GM18873 (cell line): ENCODE data around the gene CST6.
"Not testable (repeated sequence)": the region's sequence is repeated elsewhere in the genome, so short reads cannot be mapped to it uniquely, and the experiment has no call there.

Experiments
- ATAC-seq: cut with Tn5 transposase; IDR thresholded peaks from one replicate; pipeline ENCODE4 v1.9.1; 2021; ENCODE audit warnings: mild to moderate bottlenecking, moderate library complexity, moderate number of reproducible peaks; ENCODE audit not compliant: unreplicated experiment, low FRiP score

CST6 gene

DNA sequence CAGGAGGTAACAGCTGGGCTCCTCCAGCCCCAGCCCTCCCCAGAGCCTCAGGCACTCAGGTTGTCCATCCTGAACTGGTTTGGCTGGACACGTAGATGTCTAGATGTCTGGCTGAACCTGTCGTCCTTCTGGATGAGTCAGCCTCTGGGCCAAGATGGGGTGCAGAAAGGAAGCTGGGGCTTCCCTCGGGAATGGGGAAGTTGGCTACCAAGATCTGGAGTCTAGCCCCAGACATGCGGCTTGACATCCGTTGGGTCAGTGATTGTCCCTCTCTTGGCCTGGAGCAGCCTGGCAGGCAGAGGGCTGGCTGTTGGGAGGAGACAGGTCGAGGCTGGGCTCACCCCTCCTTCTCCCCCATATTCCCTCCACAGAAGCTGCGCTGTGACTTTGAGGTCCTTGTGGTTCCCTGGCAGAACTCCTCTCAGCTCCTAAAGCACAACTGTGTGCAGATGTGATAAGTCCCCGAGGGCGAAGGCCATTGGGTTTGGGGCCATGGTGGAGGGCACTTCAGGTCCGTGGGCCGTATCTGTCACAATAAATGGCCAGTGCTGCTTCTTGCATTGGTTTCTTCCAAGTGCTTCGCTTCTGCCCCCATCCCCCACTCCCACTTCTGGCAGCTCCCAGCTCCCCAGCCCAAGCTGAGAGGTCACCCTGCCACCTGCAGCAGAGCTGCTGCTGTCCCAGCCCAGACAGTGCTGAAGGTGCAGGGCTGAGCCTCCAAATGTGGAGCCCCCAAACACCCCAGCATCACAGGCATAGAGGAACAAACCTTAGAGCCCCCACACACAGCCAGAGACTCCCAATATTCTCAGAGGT is 1.3 kb downstream of the CST6 start:
- no peak for ATAC-seq

DNA sequence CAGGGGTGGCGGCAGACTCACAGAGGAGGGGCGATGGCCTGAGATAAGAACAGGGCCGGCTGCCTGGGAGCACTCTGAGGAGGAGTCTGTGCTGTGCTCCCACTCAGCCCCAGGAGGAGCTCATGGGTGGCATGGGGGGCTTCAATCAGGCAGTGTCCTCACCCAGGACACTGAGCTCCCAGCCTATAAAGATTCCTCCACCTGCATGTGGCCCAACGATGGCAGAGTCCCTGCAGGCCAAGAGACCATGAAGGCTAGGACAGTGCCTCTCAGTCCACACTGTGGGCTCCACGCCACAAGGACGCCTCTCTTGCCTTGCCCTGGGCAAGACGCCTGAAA is 1.9 kb downstream of the CST6 start:
- ATAC-seq = no peak

DNA sequence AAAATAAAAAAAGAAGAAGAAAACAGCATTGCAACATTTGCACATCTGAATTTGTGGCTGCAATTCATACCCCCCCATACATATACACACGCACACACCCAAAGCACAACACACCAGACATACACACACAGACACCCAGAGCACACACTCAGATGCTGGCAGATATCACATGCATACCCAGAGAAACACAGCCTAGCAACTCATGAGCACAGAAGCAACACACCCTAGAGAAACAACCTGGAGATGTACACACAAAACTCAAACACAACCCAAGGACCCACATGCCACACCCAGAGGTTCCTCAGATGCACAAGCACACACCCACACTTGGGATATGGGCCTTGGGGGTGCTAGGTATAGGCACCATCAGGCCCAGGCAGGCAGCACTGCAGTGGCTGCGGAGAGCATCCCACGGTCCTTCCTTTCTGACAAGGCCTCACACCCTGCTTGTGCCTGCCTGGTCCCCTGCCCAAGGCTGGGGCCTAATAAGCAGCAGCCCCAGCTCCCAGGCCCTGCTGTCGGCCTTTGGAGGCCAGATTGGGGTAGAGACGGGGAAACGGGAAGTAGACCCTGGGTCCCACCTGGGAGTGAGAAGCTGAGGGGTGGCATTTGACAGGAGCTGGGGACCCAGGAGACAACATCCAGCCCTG is 3.1 kb downstream of the CST6 start:
- ATAC-seq = no peak

DNA sequence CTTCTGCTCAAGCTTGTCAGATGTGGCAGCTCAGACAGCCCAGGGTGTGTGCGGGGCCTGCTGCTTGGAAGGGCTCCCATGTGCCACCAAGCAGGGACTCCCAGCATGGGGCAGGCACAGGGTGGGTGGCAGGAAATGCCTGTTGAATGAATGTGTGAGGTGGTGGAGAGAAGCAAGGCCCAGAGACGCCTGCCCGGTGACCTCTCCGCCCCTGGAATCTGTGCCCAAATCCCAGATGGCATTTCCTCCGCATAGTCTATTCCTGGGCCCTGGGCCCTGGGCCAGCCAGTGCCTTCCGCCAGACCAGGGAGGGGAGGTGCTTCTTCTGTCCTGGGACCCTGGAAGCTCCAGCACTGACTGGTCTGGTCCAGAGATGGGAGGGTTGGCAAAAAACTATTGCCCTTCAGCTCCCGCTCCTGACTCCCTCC is 3.7 kb downstream of the CST6 start:
- no peak for ATAC-seq

- no peak for ATAC-seq
Observed at GRCh38 chr11:66015936-66016792, 4.4 kb downstream of the CST6 start.

DNA sequence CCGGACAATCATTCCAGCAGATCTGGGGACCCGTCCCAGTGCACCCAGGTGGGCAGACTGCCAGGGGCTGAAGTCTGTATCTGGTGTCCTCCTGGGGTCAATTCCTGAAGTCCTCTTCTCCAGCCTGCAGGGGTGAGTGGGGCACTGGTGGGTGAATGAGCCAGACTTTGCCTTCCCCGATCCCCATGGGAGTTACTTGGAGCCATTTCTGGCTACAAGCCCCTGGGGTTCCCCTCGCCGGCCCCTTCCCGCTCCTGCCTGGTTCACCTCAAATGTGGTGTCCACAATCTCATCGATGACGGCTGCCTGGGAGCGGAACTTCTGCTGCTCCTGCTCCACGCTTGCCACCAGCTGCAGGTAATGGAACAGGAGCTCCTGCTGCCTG is 5.0 kb downstream of the CST6 start:
- ATAC-seq = no peak

- ATAC-seq = no peak
Observed at GRCh38 chr11:66017321-66017720, 5.5 kb downstream of the CST6 start.

DNA sequence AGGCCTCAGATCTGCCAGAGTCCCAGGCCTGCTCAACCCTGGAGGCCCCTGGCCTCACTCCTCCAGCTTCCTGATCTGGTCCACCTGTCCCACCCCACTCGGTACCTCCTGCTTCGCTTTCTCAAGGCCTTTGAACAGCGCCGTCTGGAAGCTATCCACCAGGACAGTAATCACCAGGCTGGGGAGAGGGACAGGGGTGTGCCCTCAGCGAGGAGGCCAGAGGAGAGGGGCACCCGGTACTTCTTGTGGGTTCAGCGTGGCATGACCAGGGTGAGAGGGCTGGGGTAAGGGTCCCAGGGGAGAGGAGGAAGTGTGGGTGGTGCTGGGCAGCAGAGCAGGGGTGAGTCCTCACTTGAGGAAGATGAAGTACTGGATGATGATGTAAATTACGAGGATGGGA is 8.4 kb downstream of the CST6 start:
- no peak for ATAC-seq

- ATAC-seq = no peak
Observed at GRCh38 chr11:66020618-66021357, 9.0 kb downstream of the CST6 start.

DNA sequence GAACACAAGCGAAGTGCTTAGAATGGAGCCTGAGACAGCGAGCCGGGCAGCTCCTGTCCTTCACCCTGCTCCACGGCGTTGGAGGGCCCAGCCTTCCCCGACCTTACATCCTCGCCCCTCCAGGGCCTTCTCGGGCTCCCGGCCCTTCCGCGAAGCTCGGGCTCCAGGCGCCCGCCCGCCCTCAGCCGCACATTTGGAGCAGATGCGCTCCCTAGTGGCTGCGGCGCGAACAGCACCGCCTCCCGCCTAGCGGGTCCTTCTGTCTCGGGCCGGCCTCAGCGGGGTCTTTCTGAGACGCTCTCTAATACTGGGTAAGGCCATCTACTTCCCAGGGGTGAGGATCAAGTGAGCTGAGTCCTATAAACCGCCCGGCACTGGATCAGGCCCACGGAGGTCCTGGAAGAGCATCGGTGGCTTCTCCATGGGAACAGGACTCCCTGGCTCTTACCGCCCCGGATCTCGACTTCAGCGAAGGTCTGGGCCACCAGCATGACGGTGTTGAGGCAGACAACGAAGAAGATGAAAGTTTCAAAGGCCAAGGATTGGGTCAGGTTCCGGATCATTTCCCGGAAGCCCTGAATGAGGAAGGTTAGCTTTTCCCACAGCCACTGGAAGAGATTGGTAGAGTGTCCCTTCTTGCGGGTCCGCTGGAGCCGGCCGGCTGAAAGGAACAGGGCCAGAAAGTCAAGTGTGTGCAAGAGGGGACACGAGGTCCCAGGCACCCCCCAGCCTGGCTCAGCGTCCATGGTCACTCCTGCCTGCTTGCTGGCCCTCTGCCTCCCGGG is 10.8 kb downstream of the CST6 start:
- no peak for ATAC-seq

DNA sequence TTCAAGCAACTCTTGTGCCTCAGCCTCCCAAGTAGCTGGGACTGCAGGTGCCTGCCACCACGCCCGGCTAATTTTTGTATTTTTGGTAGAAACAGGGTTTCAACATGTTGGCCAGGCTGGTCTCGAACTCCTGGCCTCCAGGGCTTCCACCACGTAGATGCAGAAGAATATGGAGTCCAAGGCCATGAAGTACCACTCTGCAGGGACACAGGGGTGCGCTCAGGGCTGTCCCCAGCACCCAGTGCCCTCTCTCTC is 11.3 kb downstream of the CST6 start:
- not testable (repeated sequence) for ATAC-seq

- no peak for ATAC-seq
Observed at GRCh38 chr11:66026017-66026529, 14.3 kb downstream of the CST6 start, which contains the start of gene CATSPER1. CATSPER1 (minus strand) TSS chr11:66026479; CDS start chr11:66026379, 100 bp downstream.

DNA sequence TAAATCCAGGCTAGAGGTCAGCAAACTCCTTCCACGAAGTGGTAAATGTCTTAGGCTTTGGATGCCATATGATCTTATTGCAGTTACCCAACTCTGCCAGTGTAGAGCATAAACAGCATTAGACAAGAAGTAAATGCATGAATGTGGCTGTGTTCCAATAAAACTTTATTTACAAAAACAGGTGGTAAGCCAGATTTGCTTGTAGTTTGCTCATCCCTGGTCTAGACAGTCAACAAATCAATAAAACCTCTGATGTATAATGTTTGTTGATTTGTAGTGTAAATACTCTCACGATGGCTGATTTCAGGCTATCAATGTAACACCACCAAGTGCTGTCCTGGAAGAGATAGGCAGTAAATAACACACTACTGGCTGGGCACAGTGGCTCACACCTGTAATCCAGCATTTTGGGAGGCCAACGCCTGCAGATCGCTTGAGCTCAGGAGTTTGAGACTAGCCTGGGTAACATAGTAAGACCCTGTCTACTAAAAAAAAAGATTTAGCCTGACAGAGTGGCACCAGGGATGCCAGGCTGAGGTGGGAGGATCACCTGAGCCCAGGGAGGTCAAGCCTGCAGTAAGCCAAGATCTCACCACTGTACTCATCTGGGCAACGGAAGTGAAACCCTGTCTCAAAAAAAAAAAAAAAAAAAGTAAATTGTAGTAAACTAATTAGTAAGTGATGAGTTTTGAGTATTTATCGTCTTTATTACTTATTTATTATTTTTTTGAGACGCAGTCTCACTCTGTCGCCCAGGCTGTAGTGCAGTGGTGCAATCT is 21.3 kb downstream of the CST6 start:
- no peak for ATAC-seq

DNA sequence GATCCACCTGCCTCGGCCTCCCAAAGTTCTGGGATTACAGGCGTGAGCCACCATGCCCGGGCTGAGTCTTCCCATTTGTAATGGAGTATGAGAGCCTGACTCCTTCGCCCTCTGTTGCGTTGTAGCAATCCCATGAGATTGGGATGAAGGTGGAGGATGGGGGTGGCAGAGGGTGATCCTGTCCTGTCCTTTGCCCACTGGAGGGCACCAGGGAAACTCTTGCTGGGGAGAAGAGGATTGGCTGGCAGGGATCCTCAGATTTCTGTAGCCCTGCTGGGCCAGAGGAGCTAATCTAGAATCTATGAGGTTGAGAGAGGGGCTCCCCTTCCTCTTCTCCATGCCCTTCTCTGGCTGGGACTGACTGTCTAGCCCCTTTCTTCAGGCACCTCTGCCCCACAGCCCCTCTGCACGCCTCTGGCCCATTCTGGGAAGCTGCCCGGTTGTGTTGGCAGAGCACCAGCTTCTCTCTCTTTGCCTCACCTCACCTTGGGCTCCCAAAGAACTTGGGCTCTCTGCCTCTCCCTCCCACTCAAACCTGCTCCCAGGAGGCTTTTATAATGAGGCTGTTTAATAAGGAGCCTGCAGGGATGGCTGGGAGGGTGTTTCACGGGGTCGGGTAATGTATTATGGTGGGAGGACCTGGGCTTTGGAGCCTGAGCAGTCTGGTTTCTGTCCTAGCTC is 24.0 kb downstream of the CST6 start:
- no peak for ATAC-seq

DNA sequence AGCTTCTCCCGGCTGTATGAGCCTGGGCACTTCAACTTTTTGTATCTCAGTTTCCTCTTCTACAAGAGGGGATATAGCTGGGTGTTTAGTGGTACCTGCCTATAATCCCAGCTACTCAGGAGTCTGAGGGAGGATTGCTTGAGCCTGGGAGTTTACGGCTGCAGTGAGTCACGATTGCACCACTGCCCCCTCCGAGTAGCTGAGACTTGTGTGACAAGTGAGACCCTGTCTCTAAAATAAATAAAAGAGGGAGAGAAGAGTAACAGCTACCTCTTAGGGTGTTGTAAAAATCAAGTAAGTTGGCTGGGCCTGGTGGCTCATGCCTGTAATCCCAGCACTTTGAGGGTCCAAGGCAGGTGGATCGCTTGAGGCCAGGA is 24.5 kb downstream of the CST6 start:
- no peak for ATAC-seq

GRCh38 chr11:66037327-66037726 is 25.5 kb downstream of the CST6 start:
- ATAC-seq = no peak

- ATAC-seq = no peak
Observed at GRCh38 chr11:66039765-66040164, 28.0 kb downstream of the CST6 start.

- no peak for ATAC-seq
Observed at GRCh38 chr11:66042227-66042995, 30.6 kb downstream of the CST6 start.
